ENCODE results near the gene TGM3. TPM values are rescaled to one million over a fixed set of nuclear protein-coding genes. Genes with fewer than 3 reads are reported as not detected.
A peak's percentile ranks its signal among the peaks of the same experiment; 100 is the strongest.

Gene TGM3
- total RNA-seq, 1 experiment from 2014 or later: not detected

DNA sequence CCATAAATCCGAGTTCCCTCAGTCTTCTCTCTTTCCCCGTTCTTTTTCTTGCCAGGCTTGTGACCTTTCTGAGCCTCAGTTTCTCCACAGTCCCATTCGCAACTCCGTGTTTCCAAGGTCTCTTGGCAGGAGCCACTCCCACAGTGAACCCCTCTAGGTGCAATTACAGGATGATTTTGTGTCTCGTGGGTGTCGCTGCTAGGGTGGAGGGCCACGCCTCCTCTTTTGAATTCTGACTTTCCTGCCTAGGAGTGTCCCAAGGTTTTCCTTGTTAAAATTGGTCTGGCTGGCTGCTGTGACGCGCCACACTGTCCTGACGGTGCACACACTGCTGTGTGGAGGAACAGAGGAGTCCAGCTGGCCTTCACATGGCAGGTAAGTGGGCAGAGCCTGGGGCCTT is 84.8 kb downstream of the TGM3 start, which contains the start of gene TGM6:
TSS of gene TGM6 (plus strand) at position 301 of the 400 bp plus-strand sequence. CDS start at position 369, 68 bp downstream.
- no peak for DNase-seq (ENCODE audit: low read depth)

GRCh38 chr20:2381303-2381702 is 85.5 kb downstream of the TGM3 start:
- DNase-seq (ENCODE audit: low read depth): no peak

- DNase-seq (ENCODE audit: low read depth): peak; percentile 96
Measured at GRCh38 chr20:2382833-2383232, 87.0 kb downstream of the TGM3 start.

DNA sequence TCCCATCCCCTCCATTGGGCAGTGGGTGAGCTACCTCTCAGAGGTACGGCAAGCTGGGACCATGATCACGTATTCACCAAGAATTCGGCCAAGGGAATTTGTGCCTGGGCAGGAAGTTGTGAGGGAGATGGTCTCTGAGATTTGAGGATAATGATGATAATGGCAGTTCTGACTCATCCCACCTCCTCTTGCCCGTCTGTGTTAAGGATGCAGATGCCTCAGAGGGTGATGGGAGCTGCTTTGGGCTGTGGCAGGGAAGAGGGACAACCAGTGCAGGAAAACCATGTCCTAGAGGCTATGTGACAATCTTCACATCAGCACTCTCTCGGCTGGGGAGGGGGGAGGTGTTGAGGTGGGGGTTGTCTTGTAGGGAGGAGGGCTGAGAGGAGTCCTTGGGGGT is 89.2 kb downstream of the TGM3 start:
- DNase-seq (ENCODE audit: low read depth): peak; percentile 89

- DNase-seq (ENCODE audit: low read depth): no peak
Measured at GRCh38 chr20:2385496-2385895, 89.7 kb downstream of the TGM3 start.

DNA sequence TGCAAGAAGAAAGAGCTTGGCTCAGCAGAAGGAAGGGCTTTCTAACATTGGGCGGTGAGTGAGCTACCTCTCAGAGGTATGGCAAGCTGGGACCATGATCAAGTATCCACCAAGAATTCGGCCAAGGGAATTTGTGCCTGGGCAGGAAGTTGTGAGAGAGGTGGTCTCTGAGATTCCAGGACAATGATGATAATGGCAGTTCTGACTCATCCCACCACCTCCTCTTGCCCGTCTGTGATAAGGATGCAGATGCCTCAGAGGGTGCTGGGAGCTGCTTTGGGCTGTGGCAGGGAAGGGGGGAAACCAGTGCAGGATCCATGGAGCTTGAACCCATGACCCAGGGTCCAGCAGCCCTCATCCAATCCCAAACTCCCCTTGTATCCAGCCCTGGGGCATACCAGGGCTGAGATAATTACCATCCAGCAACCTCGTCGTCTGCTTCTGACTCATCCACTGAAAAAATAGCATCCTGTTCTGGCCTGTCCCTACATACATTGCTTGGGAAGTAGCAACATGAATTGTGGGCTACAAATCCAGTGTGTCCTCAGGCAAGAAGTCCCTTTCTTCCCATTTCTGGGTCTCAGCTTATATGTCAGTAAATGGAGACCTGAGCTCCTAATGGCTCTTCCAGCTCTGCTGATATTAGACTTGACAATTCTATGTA is 90.8 kb downstream of the TGM3 start:
- DNase-seq (ENCODE audit: low read depth): peak; percentile 98

- DNase-seq (ENCODE audit: low read depth): peak; percentile 87
Measured at GRCh38 chr20:2387180-2387577, 91.4 kb downstream of the TGM3 start.

DNA sequence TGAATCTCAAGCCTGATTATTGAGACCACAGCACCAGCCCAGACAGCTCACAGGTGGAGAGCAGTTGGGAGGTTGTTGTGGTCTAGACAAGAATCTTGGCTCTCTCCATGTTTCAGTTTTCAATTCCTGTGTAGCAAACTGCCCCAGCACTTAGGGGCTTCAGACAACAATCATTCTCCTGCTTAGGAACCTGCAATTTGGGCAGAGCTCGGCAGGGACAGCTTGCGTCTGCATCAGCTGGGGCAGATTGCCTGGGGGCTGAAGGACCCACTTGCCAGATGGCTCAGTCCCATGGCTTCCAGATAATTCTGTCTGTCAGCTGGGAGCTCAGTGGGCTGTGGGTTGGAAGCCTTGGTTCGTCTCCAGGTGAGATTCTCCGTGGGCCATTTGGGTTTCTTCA is 91.8 kb downstream of the TGM3 start:
- DNase-seq (ENCODE audit: low read depth): no peak

Other genes starting within 250 kb of the TGM3 start
- 15.7 and 20.8 TPM in 2 replicates for gene STK35, start 194.2 kb upstream of the TGM3 start, total RNA-seq (2014; rRNA removed; shearing (Covaris generic))
- gene TGM6, start 84.9 kb downstream of the TGM3 start, total RNA-seq (2014; rRNA removed; shearing (Covaris generic)): not detected in 2 replicates
- 821 and 1,182 TPM in 2 replicates for gene SNRPB, start 174.8 kb downstream of the TGM3 start, total RNA-seq (2014; rRNA removed; shearing (Covaris generic))
- gene ZNF343, start 212.9 kb downstream of the TGM3 start, total RNA-seq (2014; rRNA removed; shearing (Covaris generic)): 15.6 and 22.8 TPM in 2 replicates
- gene TMC2, start 240.6 kb downstream of the TGM3 start, total RNA-seq (2014; rRNA removed; shearing (Covaris generic)): not detected in 2 replicates

All from RPMI7951 (cell line).